Activated T-helper 9 cell treated with anti-CD3 and anti-CD28 coated beads, Interleukin-2, amount 50 U/mL, for 16 hours (primary cell): Measurements from ENCODE around the gene PAPPA2.
"Not testable (repeated sequence)": the region's sequence is repeated elsewhere in the genome, so short reads cannot be mapped to it uniquely, and the experiment has no call there.

Experiments
- DNase-seq: peaks from one replicate; pipeline ENCODE4 v3.0.0-alpha.2; 2020; ENCODE audit warnings: low read depth

Gene PAPPA2

DNA sequence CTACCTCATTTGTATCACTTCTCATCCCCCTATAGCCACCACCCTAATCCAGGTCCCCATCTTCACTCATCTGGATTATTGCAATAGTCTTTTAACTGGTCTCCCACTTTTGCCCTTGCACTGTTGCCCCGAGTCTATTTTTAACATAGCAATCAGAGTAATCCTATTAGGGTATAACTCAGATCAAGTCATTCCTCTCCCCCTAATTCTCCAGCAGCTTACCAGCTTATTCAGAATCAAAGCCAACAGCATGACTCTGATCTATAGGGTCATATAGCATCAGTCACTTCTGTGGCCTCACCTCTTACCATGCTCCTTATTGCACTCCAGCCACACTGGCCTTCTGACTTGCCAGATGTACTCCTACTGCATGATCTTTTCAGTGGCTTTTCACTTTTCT lies 140.7 kb downstream of the PAPPA2 start:
- no peak for DNase-seq

DNA sequence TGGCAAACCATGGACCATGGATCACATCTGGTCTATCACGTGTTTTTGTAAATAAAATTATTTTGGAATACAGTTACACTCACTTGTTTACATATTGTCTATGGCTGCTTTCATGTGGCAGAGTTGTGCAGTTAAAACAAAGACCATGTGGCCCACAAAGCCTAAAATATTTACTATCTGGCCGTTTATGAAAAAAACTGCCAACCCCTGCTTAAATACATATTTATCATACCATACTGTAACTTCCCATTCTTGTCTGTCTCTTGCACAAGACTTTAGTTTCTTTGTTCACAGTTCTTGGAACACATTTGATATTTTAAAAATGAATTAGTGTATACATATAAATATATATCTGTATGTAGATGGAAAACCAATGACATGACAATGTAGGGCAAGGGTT lies 141.5 kb downstream of the PAPPA2 start:
- DNase-seq: no peak

GRCh38 chr1:176605176-176605575 lies 142.2 kb downstream of the PAPPA2 start:
- no peak for DNase-seq

GRCh38 chr1:176609556-176610408 lies 146.8 kb downstream of the PAPPA2 start:
- DNase-seq: no peak

- no peak for DNase-seq
Observed at GRCh38 chr1:176612791-176613190, 149.8 kb downstream of the PAPPA2 start.

- no peak for DNase-seq
Observed at GRCh38 chr1:176617881-176618280, 154.9 kb downstream of the PAPPA2 start.

- no peak for DNase-seq
Observed at GRCh38 chr1:176619261-176619660, 156.3 kb downstream of the PAPPA2 start.

DNA sequence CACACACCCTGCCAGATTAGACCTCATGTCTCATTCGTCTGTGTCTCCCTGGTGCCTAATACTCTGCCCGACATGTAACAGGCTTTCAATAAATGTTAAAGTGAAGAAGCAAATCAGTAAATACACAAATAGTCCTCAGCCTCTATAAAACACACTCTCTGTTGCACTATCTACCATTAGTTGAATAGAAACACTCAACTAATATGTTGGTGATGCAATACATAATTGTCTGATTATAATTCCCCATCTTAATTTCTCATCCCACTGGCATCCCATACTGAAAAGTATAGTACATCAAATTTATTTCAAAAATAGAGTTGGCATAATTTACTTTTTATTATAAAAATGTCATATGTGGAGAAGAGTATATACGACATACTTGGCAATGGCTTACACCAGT lies 162.4 kb downstream of the PAPPA2 start:
- no peak for DNase-seq

GRCh38 chr1:176626572-176627061 lies 163.6 kb downstream of the PAPPA2 start:
- no peak for DNase-seq

DNA sequence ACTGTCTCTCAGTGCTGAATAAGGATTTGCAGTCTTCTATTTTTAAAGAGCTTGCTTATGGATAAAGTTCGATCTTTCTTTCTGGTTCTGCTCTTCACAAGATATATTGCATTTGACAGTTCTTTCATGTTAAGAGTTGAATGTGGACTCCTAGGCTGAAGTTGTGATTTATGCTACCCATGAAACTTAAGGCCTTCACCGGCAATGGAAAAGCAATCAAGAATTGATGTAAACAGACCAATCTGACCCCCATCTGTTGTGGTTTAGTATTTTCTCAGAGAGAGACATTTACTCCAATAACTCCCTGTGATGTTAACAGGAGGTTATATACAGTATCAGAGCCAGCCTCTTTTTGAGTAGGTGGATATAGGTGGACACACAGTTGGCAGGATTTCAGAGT lies 165.8 kb downstream of the PAPPA2 start:
- DNase-seq: no peak

GRCh38 chr1:176634733-176635132 lies 171.8 kb downstream of the PAPPA2 start:
- not testable (repeated sequence) for DNase-seq

DNA sequence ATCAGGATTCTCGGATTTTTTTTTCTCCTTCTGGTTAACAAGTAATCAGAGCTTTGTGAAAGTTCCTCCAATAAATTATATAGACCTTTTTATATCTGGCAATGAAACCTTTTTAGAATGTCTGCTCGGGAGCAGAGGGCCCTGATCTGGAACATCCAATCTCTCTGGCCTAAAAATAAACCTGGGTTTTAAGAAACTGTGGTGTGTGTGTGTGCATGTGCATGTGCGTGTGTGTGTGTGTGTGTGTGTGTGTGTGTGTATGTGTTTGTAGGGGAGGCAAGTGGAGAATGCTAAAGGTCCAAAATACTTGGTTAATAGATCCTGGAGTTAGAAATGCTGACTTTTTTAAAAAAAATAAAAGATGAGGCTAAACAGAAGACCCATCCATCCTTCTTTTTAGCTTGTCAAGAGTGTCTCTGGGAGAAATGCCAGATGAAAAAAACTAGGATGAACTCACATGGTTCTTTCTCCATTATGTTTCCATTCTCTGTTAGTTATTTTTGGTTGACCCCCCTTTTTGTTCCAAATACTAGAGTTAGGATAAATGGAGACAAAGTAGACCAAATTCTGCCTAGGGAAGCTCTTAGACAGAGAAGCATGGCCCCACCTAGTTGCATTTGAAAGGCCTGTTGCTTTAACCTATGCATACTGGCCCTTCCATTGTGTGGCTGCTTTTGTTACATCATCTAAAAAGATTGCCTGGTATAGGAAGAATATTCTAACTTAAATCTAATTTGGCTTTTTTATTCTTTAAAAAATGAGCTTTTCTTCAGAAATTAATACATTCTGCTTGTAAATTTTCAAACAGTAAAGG lies 175.9 kb downstream of the PAPPA2 start:
- no peak for DNase-seq

- DNase-seq: no peak
Observed at GRCh38 chr1:176643536-176643935, 180.6 kb downstream of the PAPPA2 start.

DNA sequence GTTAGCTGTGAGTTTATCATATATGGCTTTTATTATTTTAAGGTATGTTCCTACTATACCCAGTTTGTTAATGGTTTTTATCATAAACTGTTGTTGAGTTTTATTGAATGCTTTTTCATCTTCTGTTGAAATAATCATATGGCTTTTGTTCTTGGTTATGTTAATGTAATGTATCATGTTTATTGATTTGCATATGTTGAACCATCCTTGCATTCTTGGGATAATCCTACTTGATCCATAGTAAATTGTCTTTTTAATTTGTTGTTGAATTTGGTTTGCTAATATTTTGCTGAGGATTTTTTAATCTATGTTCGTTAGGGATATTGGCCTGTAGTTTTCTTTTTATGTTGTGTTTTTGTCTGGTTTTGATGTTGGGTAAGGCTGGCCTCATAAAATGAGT lies 185.6 kb downstream of the PAPPA2 start:
- no peak for DNase-seq

GRCh38 chr1:176656257-176656995 lies 193.5 kb downstream of the PAPPA2 start:
- no peak for DNase-seq

GRCh38 chr1:176669782-176670181 lies 206.8 kb downstream of the PAPPA2 start:
- no peak for DNase-seq

- no peak for DNase-seq
Observed at GRCh38 chr1:176670853-176671252, 207.9 kb downstream of the PAPPA2 start.

DNA sequence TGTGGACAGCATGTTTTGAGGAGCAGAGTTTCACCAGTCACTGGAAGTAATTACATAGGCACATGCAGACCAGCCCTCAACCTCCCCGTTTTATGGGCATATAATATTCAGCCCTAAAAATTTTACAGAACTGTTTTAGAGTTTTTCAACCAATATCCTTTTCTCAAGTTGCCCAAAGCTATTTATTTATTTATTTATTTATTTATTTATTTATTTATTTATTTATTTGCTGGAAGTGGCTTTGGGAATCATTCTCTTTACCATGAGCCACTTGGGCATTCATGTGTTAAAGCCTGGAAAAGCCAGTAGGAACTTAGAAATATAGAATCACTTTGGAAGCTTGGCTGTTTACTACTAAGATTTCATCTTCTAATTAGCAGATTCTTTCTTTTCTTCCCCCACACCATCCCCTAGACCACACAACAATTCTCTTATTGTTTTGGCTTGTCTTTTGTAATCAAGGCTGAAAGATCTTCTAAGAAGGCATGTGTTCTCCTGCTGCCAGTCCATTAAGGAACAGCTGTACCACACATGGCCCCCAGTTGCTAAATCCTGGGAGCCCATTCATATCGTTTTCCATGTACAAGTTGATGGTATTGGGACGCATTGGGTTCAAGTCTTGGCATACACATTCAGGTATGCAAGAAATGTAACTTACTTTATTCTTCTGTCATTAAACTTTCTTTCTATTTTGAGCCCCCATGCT lies 220.0 kb downstream of the PAPPA2 start:
- DNase-seq: no peak

DNA sequence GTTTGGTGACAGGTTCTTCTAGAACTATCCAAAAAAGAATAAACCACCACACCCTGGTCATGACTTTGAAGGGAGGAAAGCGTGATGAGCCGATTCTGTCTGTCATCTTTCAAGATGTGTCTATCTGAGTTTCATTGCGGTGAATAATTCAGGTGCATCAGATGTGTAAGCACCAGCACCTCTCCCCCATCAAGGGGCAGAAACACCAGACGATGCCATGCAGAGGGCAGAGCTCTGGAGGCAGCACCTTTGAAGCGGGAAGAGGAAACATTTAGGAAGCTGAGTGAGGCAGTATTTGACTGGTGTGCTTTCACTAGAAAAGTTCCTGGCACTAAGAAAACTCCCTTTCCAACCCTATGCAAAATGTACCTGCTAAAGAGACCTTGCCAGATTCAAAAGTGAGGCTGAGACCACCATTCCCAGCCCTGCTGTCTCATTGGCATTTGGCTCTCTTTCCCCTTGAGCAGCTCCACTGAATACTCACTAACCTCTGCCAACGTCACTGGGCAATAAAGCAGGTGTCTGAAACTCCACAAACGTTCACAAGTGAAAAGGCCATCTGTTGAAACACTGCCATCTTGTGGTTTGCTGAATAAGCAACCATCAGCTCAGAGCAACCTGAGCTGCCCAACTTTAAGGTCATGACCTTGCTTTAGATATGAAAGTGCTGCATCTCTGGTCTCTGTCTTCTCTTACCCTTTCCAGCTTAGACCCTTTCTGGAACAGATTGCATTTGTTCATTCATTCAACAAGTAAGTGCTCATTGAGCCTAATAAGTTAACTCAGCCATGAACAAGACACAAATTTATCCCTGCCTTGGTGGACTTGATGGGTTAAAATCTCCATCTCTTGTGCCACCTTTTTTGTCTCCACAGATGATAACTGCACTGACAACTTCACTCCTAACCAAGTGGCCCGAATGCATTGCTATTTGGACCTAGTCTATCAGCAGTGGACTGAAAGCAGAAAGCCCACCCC lies 228.6 kb downstream of the PAPPA2 start:
- DNase-seq: no peak

GRCh38 chr1:176692431-176692830 lies 229.5 kb downstream of the PAPPA2 start:
- DNase-seq: no peak
